ENCODE measurements around the gene ETFB. TPM values are rescaled to one million over a fixed set of nuclear protein-coding genes. Genes with fewer than 3 reads are reported as not detected.

The ETFB gene
- total and polyA plus RNA-seq, 9 of the 15 experiments (the other 6 are each of a cell fraction or from before 2014, with no cell fraction given): 18.1 to 143 (median 96.1) TPM

DNA sequence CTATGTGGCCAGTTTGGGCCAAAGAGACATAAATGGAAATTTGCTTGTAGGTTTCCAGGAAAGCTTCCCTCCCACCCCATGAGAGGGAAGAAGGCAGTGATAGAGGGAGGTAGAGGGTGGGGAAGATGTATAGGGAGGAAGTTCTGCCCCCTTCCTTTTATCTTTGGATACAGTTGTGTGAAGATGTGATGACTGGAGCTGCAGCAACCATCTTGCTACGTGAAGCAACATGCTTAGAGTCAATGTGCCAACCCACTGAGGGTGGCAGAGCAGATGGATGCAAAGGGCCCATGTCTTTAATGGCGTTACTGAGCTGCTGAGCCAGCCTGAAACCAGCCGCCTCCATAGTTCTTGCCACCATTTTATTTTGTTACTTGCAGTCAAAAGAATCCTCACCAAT, 35.0 kb downstream of the ETFB start (continued):
- TF ChIP-seq ZNF398 (CRISPR knock-in tag; IDR thresholded peaks at IDR 0.05): no peak

- H3K9me1 ChIP-seq (ENCODE audit: control insufficient read depth, insufficient read depth, low read length): no peaks in the 10 kb centered on the region
- no peak for DNase-seq (ENCODE audit: extremely low read depth in 1 of 4, low spot score in 3 of 4)
- ChIA-PET CTCF (ENCODE audit: low intra/inter-chr PET ratio) (no interaction called here), POLR2A (no interaction called here)
- in situ Hi-C loops (cut with MboI) (no loop called here), intact Hi-C loops (cut with micrococcal nuclease) (no loop called here)
- TF ChIP-seq, protein P1, sequence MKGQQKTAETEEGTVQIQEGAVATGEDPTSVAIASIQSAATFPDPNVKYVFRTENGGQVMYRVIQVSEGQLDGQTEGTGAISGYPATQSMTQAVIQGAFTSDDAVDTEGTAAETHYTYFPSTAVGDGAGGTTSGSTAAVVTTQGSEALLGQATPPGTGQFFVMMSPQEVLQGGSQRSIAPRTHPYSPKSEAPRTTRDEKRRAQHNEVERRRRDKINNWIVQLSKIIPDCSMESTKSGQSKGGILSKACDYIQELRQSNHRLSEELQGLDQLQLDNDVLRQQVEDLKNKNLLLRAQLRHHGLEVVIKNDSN (CRISPR knock-in tag; IDR thresholded peaks at IDR 0.05): peak; percentile 66
- TF ChIP-seq RAD51 (IDR thresholded peaks at IDR 0.05; ENCODE audit: borderline replicate concordance, low read depth) (peak; percentile 32; the same call in 1 of the 2 replicates), EWSR1 (IDR thresholded peaks at IDR 0.05; ENCODE audit: borderline replicate concordance, low read depth, partially characterized antibody) (no peak), USF2 (CRISPR knock-in tag; IDR thresholded peaks at IDR 0.05) (peak; percentile 57)
- no peak overlapping the region for H2AFZ ChIP-seq (ENCODE audit: low read depth, low read length)
- H4K20me1 ChIP-seq (replicated peaks; ENCODE audit: control insufficient read depth, insufficient read depth, low read length): no peaks in the 10 kb centered on the region
- H3K79me2 ChIP-seq (ENCODE audit: control insufficient read depth, insufficient read depth, low read length): no peaks in the 10 kb centered on the region
- H3K9ac ChIP-seq (ENCODE audit: insufficient read depth in 1 of 2, low read depth in 2 of 2, low read length in 2 of 2): no peak overlapping the region
- peaks cover 4 to 20% of the 10 kb centered on the region in 2 experiments; a peak in 3 of 5 replicates for H3K4me1 ChIP-seq (replicated peaks in 1 of 2; ENCODE audit: control insufficient read depth in 2 of 2, insufficient read depth in 2 of 2, low read length in 2 of 2)
- no peak for FAIRE-seq
- no peaks in the 10 kb centered on the region for H3K36me3 ChIP-seq (ENCODE audit: control insufficient read depth, insufficient read depth, low read length)
- 94% methylated on average over 4 of the region's 4 CpGs for WGBS (ENCODE audit: insufficient coverage, low coverage, missing lambda C conversion rate)
- BruUV-seq (replicated peaks): no TSS peak
- no peak overlapping the region for H3K4me3 ChIP-seq
- H3K27ac ChIP-seq (ENCODE audit: extremely low read depth, low read depth, low read length): no peak overlapping the region
- H3K9me3 ChIP-seq (replicated peaks; ENCODE audit: control insufficient read depth, insufficient read depth, low read depth, low read length): no peaks in the 10 kb centered on the region
- peaks cover 8% of the 10 kb centered on the region in 2 experiments for H3K27me3 ChIP-seq (ENCODE audit: control insufficient read depth in 2 of 2, insufficient read depth in 2 of 2, low read length in 2 of 2)
- ATAC-seq: no peak
- no peak overlapping the region for H3K4me2 ChIP-seq (ENCODE audit: insufficient read depth, low read length)
Observed at GRCh38 chr19:51330366-51330765, 35.8 kb downstream of the ETFB start.

Measured in K562 (cell line).